ENCODE measurements around the gene TMEM132D.

Gene TMEM132D

GRCh38 chr12:129331356-129332085 is 572.3 kb downstream of the TMEM132D start:
- TF ChIP-seq ZNF350 (tag by site-specific recombination; IDR thresholded peaks at IDR 0.05) (no peak), ZNF140 (tag by site-specific recombination; IDR thresholded peaks at IDR 0.05) (no peak), ZNF133 (tag by site-specific recombination; IDR thresholded peaks at IDR 0.05) (no peak), ZNF23 (tag by site-specific recombination; IDR thresholded peaks at IDR 0.05; ENCODE audit: borderline replicate concordance) (no peak), ZNF830 (tag by site-specific recombination; IDR thresholded peaks at IDR 0.05; ENCODE audit: low read depth) (no peak), KLF16 (tag by site-specific recombination; IDR thresholded peaks at IDR 0.05) (no peak), ZBTB49 (tag by site-specific recombination; IDR thresholded peaks at IDR 0.05; ENCODE audit: low read depth) (no peak), ELK4 (IDR thresholded peaks at IDR 0.05; ENCODE audit: borderline replicate concordance, low read depth, low read length) (no peak), ZBTB7A (tag by site-specific recombination; IDR thresholded peaks at IDR 0.05; ENCODE audit: low read depth) (no peak), ZNF530 (tag by site-specific recombination; IDR thresholded peaks at IDR 0.05; ENCODE audit: low read depth) (no peak), ZNF677 (tag by site-specific recombination; IDR thresholded peaks at IDR 0.05) (no peak), TSHZ1 (tag by site-specific recombination; IDR thresholded peaks at IDR 0.05; ENCODE audit: borderline replicate concordance) (no peak), ZNF629 (tag by site-specific recombination; IDR thresholded peaks at IDR 0.05) (no peak), ZNF266 (tag by site-specific recombination; IDR thresholded peaks at IDR 0.05; ENCODE audit: low read depth) (no peak), YY1 (tag by site-specific recombination; IDR thresholded peaks at IDR 0.05) (no peak), ZNF404 (tag by site-specific recombination; IDR thresholded peaks at IDR 0.05) (no peak)
- TF ChIP-seq, protein P1, sequence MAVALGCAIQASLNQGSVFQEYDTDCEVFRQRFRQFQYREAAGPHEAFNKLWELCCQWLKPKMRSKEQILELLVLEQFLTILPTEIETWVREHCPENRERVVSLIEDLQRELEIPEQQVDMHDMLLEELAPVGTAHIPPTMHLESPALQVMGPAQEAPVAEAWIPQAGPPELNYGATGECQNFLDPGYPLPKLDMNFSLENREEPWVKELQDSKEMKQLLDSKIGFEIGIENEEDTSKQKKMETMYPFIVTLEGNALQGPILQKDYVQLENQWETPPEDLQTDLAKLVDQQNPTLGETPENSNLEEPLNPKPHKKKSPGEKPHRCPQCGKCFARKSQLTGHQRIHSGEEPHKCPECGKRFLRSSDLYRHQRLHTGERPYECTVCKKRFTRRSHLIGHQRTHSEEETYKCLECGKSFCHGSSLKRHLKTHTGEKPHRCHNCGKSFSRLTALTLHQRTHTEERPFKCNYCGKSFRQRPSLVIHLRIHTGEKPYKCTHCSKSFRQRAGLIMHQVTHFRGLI (tag by site-specific recombination; IDR thresholded peaks at IDR 0.05): no peak
- TF ChIP-seq, protein P2, sequence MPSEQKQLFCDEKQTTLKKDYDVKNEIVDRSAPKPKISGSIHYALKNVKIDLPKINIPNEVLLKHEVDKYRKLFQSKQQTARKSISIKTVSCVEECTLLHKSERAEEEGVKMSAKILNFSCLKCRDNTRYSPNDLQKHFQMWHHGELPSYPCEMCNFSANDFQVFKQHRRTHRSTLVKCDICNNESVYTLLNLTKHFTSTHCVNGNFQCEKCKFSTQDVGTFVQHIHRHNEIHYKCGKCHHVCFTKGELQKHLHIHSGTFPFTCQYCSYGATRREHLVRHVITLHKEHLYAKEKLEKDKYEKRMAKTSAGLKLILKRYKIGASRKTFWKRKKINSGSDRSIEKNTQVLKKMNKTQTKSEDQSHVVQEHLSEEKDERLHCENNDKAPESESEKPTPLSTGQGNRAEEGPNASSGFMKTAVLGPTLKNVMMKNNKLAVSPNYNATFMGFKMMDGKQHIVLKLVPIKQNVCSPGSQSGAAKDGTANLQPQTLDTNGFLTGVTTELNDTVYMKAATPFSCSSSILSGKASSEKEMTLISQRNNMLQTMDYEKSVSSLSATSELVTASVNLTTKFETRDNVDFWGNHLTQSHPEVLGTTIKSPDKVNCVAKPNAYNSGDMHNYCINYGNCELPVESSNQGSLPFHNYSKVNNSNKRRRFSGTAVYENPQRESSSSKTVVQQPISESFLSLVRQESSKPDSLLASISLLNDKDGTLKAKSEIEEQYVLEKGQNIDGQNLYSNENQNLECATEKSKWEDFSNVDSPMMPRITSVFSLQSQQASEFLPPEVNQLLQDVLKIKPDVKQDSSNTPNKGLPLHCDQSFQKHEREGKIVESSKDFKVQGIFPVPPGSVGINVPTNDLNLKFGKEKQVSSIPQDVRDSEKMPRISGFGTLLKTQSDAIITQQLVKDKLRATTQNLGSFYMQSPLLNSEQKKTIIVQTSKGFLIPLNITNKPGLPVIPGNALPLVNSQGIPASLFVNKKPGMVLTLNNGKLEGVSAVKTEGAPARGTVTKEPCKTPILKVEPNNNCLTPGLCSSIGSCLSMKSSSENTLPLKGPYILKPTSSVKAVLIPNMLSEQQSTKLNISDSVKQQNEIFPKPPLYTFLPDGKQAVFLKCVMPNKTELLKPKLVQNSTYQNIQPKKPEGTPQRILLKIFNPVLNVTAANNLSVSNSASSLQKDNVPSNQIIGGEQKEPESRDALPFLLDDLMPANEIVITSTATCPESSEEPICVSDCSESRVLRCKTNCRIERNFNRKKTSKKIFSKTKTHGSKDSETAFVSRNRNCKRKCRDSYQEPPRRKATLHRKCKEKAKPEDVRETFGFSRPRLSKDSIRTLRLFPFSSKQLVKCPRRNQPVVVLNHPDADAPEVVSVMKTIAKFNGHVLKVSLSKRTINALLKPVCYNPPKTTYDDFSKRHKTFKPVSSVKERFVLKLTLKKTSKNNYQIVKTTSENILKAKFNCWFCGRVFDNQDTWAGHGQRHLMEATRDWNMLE (tag by site-specific recombination; conservative IDR thresholded peaks at IDR 0.05; ENCODE audit: low read depth): no peak
- no peaks in the 10 kb centered on the region for H3K36me3 ChIP-seq (ENCODE audit: control insufficient read depth in 2 of 2, insufficient read depth in 1 of 2, low read length in 2 of 2)
- ChIA-PET CTCF (no interaction called here), POLR2A (no interaction called here)
- no peak overlapping the region for H3K27ac ChIP-seq (ENCODE audit: extremely low read depth, low read depth, low read length)
- H3K9me3 ChIP-seq (ENCODE audit: control insufficient read depth, insufficient read depth, low read depth, low read length): no peaks in the 10 kb centered on the region
- no peak overlapping the region for H3K4me3 ChIP-seq (ENCODE audit: low read depth, low read length)
- no peaks in the 10 kb centered on the region for H3K4me1 ChIP-seq (ENCODE audit: control insufficient read depth, insufficient read depth, low read length)

Measured in HEK293 (cell line).